Measurements from ENCODE around the gene FAM3B. TPM values are rescaled to one million over a fixed set of nuclear protein-coding genes. Genes with fewer than 3 reads are reported as not detected.

Gene FAM3B
- total and polyA plus RNA-seq, 2 of the 4 experiments (the other 2 are of a cell fraction) = not detected

DNA sequence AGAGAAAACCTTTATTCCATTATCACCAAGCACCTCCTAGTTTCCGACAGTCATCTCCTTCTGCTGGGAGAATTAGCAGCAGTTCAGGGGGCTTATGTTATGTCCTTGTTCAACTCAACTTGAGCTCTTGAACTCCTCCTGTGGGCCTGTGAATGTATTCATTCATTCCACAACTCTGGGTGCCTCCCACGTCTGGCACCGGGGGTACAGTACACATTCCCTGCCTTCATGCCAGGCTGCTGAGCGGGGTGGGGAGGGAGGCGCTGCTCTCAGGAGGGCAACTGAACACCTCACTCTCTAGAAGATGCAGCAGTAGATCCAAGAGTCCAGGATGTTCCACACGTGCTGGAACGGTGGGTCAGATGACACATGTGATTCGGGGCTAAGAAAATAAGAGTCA lies 40.9 kb downstream of the FAM3B start:
- Histone ChIP-seq H2AFZ (replicated peaks; ENCODE audit: low read length, poor library complexity) (no peak overlapping the region), H3K4me3 (ENCODE audit: insufficient read depth, low read depth, low read length) (no peak overlapping the region), H2BK120ac (ENCODE audit: low read depth, low read length) (no peak overlapping the region), H2AK5ac (ENCODE audit: low read depth, low read length) (no peak overlapping the region), H3K56ac (ENCODE audit: extremely low read depth, insufficient read depth, low read length) (no peak overlapping the region), H3K27me3 (ENCODE audit: control insufficient read depth, insufficient read depth, low read length) (peaks cover 5% of the 10 kb centered on the region), H3K4me2 (ENCODE audit: low read depth, low read length) (no peak overlapping the region), H2AK9ac (replicated peaks; ENCODE audit: low read depth, low read length, poor library complexity) (no peak overlapping the region), H4K91ac (ENCODE audit: insufficient read depth, low read depth, low read length) (no peak overlapping the region), H2BK5ac (ENCODE audit: low read depth, low read length, poor library complexity, severe bottlenecking) (no peak overlapping the region), H3K9me1 (ENCODE audit: insufficient read depth, low read length) (no peaks in the 10 kb centered on the region; the same call in 1 of the 2 replicates), H4K20me1 (ENCODE audit: insufficient read depth, low read length) (no peaks in the 10 kb centered on the region), H3K14ac (replicated peaks; ENCODE audit: low read depth, low read length) (no peak overlapping the region), H4K8ac (ENCODE audit: low read depth in 2 of 2, low read length in 2 of 2) (no peak overlapping the region), H3K36me3 (ENCODE audit: control insufficient read depth, insufficient read depth, low read length) (no peaks in the 10 kb centered on the region), H4K5ac (ENCODE audit: low read depth, low read length) (no peak overlapping the region), H2BK15ac (ENCODE audit: low read depth, low read length) (no peak overlapping the region), H3K9me3 (ENCODE audit: control insufficient read depth, insufficient read depth, low read length) (no peaks in the 10 kb centered on the region), H3K18ac (ENCODE audit: low read depth, low read length) (no peak overlapping the region), H3K4me1 (ENCODE audit: control insufficient read depth, insufficient read depth, low read length) (peaks cover 4% of the 10 kb centered on the region; the same call in 1 of the 2 replicates), H3K9ac (ENCODE audit: low read depth, low read length) (no peak overlapping the region), H2BK20ac (ENCODE audit: low read depth, low read length) (no peak overlapping the region), H3K4ac (ENCODE audit: low read depth, low read length) (no peak overlapping the region), H3K27ac (ENCODE audit: insufficient read depth, low read length) (no peak overlapping the region), H3K79me1 (ENCODE audit: low read depth in 1 of 2, low read length in 2 of 2) (no peaks in the 10 kb centered on the region), H3K23ac (ENCODE audit: low read depth, low read length) (no peak overlapping the region)
- intact Hi-C loops (cut with micrococcal nuclease) = no loop called here
- no TSS peak for BruUV-seq (replicated peaks)
- ChIA-PET CTCF (no interaction called here), POLR2A (ENCODE audit: unreplicated experiment) (no interaction called here)
- DNase-seq = no peak
- dilution Hi-C loops (cut with HindIII; ENCODE audit: low sequenced_read_pairs, unreplicated experiment) = no loop called here
- in situ Hi-C loops (cut with MboI; ENCODE audit: low sequenced_read_pairs) = no loop called here
- TF ChIP-seq FOS (IDR thresholded peaks at IDR 0.05; ENCODE audit: low read depth, low read length) (no peak), CHD1 (IDR thresholded peaks at IDR 0.05; ENCODE audit: low read depth, low read length) (no peak), NFE2L2 (IDR thresholded peaks at IDR 0.05; ENCODE audit: low read depth, low read length) (no peak), RCOR1 (IDR thresholded peaks at IDR 0.05; ENCODE audit: insufficient replicate concordance, low read length) (no peak), SMC3 (IDR thresholded peaks at IDR 0.05; ENCODE audit: low read depth, low read length) (no peak), BHLHE40 (IDR thresholded peaks at IDR 0.05; ENCODE audit: low read depth, low read length) (no peak), MAFK (IDR thresholded peaks at IDR 0.05; ENCODE audit: low read depth, low read length) (no peak), CTCF (conservative IDR thresholded peaks at IDR 0.05; ENCODE audit: low read depth, low read length) (no peak), RAD21 (IDR thresholded peaks at IDR 0.05; ENCODE audit: low read length) (no peak), CEBPB (IDR thresholded peaks at IDR 0.05; ENCODE audit: low read depth, low read length) (no peak), RFX5 (IDR thresholded peaks at IDR 0.05; ENCODE audit: low read depth, low read length) (no peak), MXI1 (IDR thresholded peaks at IDR 0.05; ENCODE audit: borderline replicate concordance, low read depth, low read length) (no peak)
- TF ChIP-seq, protein P1, sequence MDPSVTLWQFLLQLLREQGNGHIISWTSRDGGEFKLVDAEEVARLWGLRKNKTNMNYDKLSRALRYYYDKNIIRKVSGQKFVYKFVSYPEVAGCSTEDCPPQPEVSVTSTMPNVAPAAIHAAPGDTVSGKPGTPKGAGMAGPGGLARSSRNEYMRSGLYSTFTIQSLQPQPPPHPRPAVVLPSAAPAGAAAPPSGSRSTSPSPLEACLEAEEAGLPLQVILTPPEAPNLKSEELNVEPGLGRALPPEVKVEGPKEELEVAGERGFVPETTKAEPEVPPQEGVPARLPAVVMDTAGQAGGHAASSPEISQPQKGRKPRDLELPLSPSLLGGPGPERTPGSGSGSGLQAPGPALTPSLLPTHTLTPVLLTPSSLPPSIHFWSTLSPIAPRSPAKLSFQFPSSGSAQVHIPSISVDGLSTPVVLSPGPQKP (IDR thresholded peaks at IDR 0.05; ENCODE audit: borderline replicate concordance, low read depth, low read length) = no peak
- ATAC-seq (ENCODE audit: low read depth) = no peak
- 80% methylated on average over 1 of the region's 8 CpGs; no CpG with 5 or more reads in 1 of the 2 experiments for WGBS, 2 experiments (ENCODE audit: extremely low coverage in 2 of 2, insufficient read length in 1 of 2)

Data from IMR-90 (cell line).